ENCODE results near the gene DST.

DST gene

GRCh38 chr6:56616967-56617366 lies 25.7 kb downstream of the DST start:
- Histone ChIP-seq H3K9ac (no peak overlapping the region), H3K4me1 (no peaks in the 10 kb centered on the region), H3K27ac (no peak overlapping the region), H3K9me3 (ENCODE audit: control insufficient read depth, low read length) (no peaks in the 10 kb centered on the region), H3K4me2 (ENCODE audit: low read length) (no peak overlapping the region), H2AFZ (no peak overlapping the region), H3K79me2 (no peaks in the 10 kb centered on the region), H3K36me3 (ENCODE audit: control insufficient read depth, insufficient read depth, low read length) (no peaks in the 10 kb centered on the region), H3K4me3 (ENCODE audit: low read depth, low read length) (no peak overlapping the region), H3K27me3 (ENCODE audit: control insufficient read depth, insufficient read depth, low read length) (no peaks in the 10 kb centered on the region)
- no peak for TF ChIP-seq CTCF (IDR thresholded peaks at IDR 0.05)

GRCh38 chr6:56613247-56613851 lies 29.3 kb downstream of the DST start:
- H3K4me2 ChIP-seq (ENCODE audit: low read length), result no peak overlapping the region
- no peak for TF ChIP-seq CTCF (IDR thresholded peaks at IDR 0.05)
- H3K27me3 ChIP-seq (ENCODE audit: control insufficient read depth, insufficient read depth, low read length), result no peaks in the 10 kb centered on the region
- no peak overlapping the region for H3K27ac ChIP-seq
- H3K4me3 ChIP-seq (ENCODE audit: low read depth, low read length), result no peak overlapping the region
- H3K36me3 ChIP-seq (ENCODE audit: control insufficient read depth, insufficient read depth, low read length), result no peaks in the 10 kb centered on the region
- H3K4me1 ChIP-seq, result no peaks in the 10 kb centered on the region
- no peaks in the 10 kb centered on the region for H3K79me2 ChIP-seq
- no peak overlapping the region for H3K9ac ChIP-seq
- H2AFZ ChIP-seq, result no peak overlapping the region
- H3K9me3 ChIP-seq (ENCODE audit: control insufficient read depth, low read length), result no peaks in the 10 kb centered on the region

GRCh38 chr6:56608332-56608731 lies 34.4 kb downstream of the DST start:
- Histone ChIP-seq H3K79me2 (no peaks in the 10 kb centered on the region), H3K27ac (no peak overlapping the region), H3K4me1 (no peaks in the 10 kb centered on the region), H3K9me3 (ENCODE audit: control insufficient read depth, low read length) (no peaks in the 10 kb centered on the region), H3K9ac (no peak overlapping the region), H3K4me3 (ENCODE audit: low read depth, low read length) (no peak overlapping the region), H2AFZ (no peak overlapping the region), H3K4me2 (ENCODE audit: low read length) (no peak overlapping the region), H3K36me3 (ENCODE audit: control insufficient read depth, insufficient read depth, low read length) (no peaks in the 10 kb centered on the region), H3K27me3 (ENCODE audit: control insufficient read depth, insufficient read depth, low read length) (no peaks in the 10 kb centered on the region)
- no peak for TF ChIP-seq CTCF (IDR thresholded peaks at IDR 0.05)

GRCh38 chr6:56607111-56607752 lies 35.5 kb downstream of the DST start:
- H3K4me1 ChIP-seq, result no peaks in the 10 kb centered on the region
- no peaks in the 10 kb centered on the region for H3K9me3 ChIP-seq (ENCODE audit: control insufficient read depth, low read length)
- no peaks in the 10 kb centered on the region for H3K79me2 ChIP-seq
- no peak overlapping the region for H3K4me3 ChIP-seq (ENCODE audit: low read depth, low read length)
- no peak overlapping the region for H3K4me2 ChIP-seq (ENCODE audit: low read length)
- H3K27ac ChIP-seq, result no peak overlapping the region
- H3K36me3 ChIP-seq (ENCODE audit: control insufficient read depth, insufficient read depth, low read length), result no peaks in the 10 kb centered on the region
- no peak overlapping the region for H3K9ac ChIP-seq
- H3K27me3 ChIP-seq (ENCODE audit: control insufficient read depth, insufficient read depth, low read length), result no peaks in the 10 kb centered on the region
- no peak overlapping the region for H2AFZ ChIP-seq
- no peak for TF ChIP-seq CTCF (IDR thresholded peaks at IDR 0.05)

GRCh38 chr6:56605435-56605834 lies 37.3 kb downstream of the DST start:
- H3K27me3 ChIP-seq (ENCODE audit: control insufficient read depth, insufficient read depth, low read length), result no peaks in the 10 kb centered on the region
- no peaks in the 10 kb centered on the region for H3K9me3 ChIP-seq (ENCODE audit: control insufficient read depth, low read length)
- no peak for TF ChIP-seq CTCF (IDR thresholded peaks at IDR 0.05)
- H3K79me2 ChIP-seq, result no peaks in the 10 kb centered on the region
- no peaks in the 10 kb centered on the region for H3K36me3 ChIP-seq (ENCODE audit: control insufficient read depth, insufficient read depth, low read length)
- no peak overlapping the region for H3K9ac ChIP-seq
- no peak overlapping the region for H3K4me2 ChIP-seq (ENCODE audit: low read length)
- H3K4me1 ChIP-seq, result no peaks in the 10 kb centered on the region
- H2AFZ ChIP-seq, result no peak overlapping the region
- no peak overlapping the region for H3K4me3 ChIP-seq (ENCODE audit: low read depth, low read length)
- no peak overlapping the region for H3K27ac ChIP-seq

Measured in parathyroid adenoma (tissue), 2 donors.